Glutamatergic neuron (in vitro differentiated cells): ENCODE data around the gene PPIB. TPM values are rescaled to one million over a fixed set of nuclear protein-coding genes. Genes with fewer than 3 reads are reported as not detected.

Source experiments
- DNase-seq: peaks from one replicate; pipeline ENCODE4 v3.0.0; 2022
- H3K27ac Mint-ChIP-seq: one replicate; pipeline ENCODE4 v1.8.0; 2020; ENCODE audit warnings: mild to moderate bottlenecking, mixed read lengths, inconsistent platforms; ENCODE audit not compliant: unreplicated experiment
- H3K27me3 Mint-ChIP-seq: one replicate; pipeline ENCODE4 v1.8.0; 2020; ENCODE audit warnings: mild to moderate bottlenecking, moderate library complexity, mixed read lengths, inconsistent platforms; ENCODE audit not compliant: unreplicated experiment
- H3K36me3 Mint-ChIP-seq: one replicate; pipeline ENCODE4 v1.8.0; 2020; ENCODE audit warnings: mild to moderate bottlenecking, mixed read lengths, inconsistent platforms; ENCODE audit not compliant: unreplicated experiment
- H3K4me1 Mint-ChIP-seq: one replicate; pipeline ENCODE4 v1.8.0; 2020; ENCODE audit warnings: mild to moderate bottlenecking, low read depth, mixed read lengths, inconsistent platforms; ENCODE audit not compliant: unreplicated experiment
- H3K4me3 Mint-ChIP-seq: one replicate; pipeline ENCODE4 v1.8.0; 2020; ENCODE audit warnings: mild to moderate bottlenecking, mixed read lengths, inconsistent platforms; ENCODE audit not compliant: unreplicated experiment
- H3K9me3 Mint-ChIP-seq: one replicate; pipeline ENCODE4 v1.8.0; 2020; ENCODE audit warnings: mild to moderate bottlenecking, moderate library complexity, mixed read lengths, inconsistent platforms; ENCODE audit not compliant: unreplicated experiment
- CTCF ChIP-seq: fragments of 200-600 bp; sonication (generic); IDR thresholded peaks from one replicate; pipeline ENCODE4 v1.5.0; 2021; ENCODE audit not compliant: partially characterized antibody, unreplicated experiment
- total RNA-seq: library from RNA; stranded (reverse); fragmentation: NEBNext Ultra II Directional; extraction: Animal tissue kit (Norgen Biotek cat#: 25700); gene quantifications from one replicate; pipeline ENCODE4 v1.2.1, GENCODE V29; 2021; ENCODE audit not compliant: unreplicated experiment

The PPIB gene
- total RNA-seq, 1 donor from 2014 or later = 228 TPM

GRCh38 chr15:64141798-64142512 is 20.9 kb downstream of the PPIB start:
- Mint-ChIP-seq H3K27ac (no peak overlapping the region), H3K4me1 (no peaks in the 10 kb centered on the region), H3K36me3 (no peaks in the 10 kb centered on the region), H3K4me3 (no peak overlapping the region), H3K9me3 (no peaks in the 10 kb centered on the region), H3K27me3 (no peaks in the 10 kb centered on the region)
- DNase-seq = no peak
- no peak for TF ChIP-seq CTCF

GRCh38 chr15:64138331-64138941 is 24.4 kb downstream of the PPIB start:
- no peak overlapping the region for H3K4me3 Mint-ChIP-seq
- no peak for TF ChIP-seq CTCF
- DNase-seq = no peak
- no peaks in the 10 kb centered on the region for H3K36me3 Mint-ChIP-seq
- no peaks in the 10 kb centered on the region for H3K9me3 Mint-ChIP-seq
- no peaks in the 10 kb centered on the region for H3K4me1 Mint-ChIP-seq
- no peak overlapping the region for H3K27ac Mint-ChIP-seq
- no peaks in the 10 kb centered on the region for H3K27me3 Mint-ChIP-seq

GRCh38 chr15:64137226-64137833 is 25.5 kb downstream of the PPIB start:
- H3K27ac Mint-ChIP-seq = no peak overlapping the region
- no peaks in the 10 kb centered on the region for H3K4me1 Mint-ChIP-seq
- DNase-seq = no peak
- TF ChIP-seq CTCF = no peak
- H3K27me3 Mint-ChIP-seq = no peaks in the 10 kb centered on the region
- H3K9me3 Mint-ChIP-seq = no peaks in the 10 kb centered on the region
- peaks cover 4% of the 10 kb centered on the region for H3K36me3 Mint-ChIP-seq
- H3K4me3 Mint-ChIP-seq = no peak overlapping the region

GRCh38 chr15:64136347-64136746 is 26.5 kb downstream of the PPIB start:
- Mint-ChIP-seq H3K4me3 (no peak overlapping the region), H3K27me3 (no peaks in the 10 kb centered on the region), H3K4me1 (no peaks in the 10 kb centered on the region), H3K36me3 (peaks cover 4% of the 10 kb centered on the region), H3K9me3 (no peaks in the 10 kb centered on the region), H3K27ac (no peak overlapping the region)
- no peak for TF ChIP-seq CTCF
- no peak for DNase-seq

GRCh38 chr15:64134345-64134829 is 28.4 kb downstream of the PPIB start:
- Mint-ChIP-seq H3K27me3 (no peaks in the 10 kb centered on the region), H3K9me3 (no peaks in the 10 kb centered on the region), H3K4me3 (no peak overlapping the region), H3K4me1 (no peaks in the 10 kb centered on the region), H3K27ac (no peak overlapping the region), H3K36me3 (peaks cover 4% of the 10 kb centered on the region)
- DNase-seq = no peak
- no peak for TF ChIP-seq CTCF
